ENCODE results near the gene HECW1.

DNA sequence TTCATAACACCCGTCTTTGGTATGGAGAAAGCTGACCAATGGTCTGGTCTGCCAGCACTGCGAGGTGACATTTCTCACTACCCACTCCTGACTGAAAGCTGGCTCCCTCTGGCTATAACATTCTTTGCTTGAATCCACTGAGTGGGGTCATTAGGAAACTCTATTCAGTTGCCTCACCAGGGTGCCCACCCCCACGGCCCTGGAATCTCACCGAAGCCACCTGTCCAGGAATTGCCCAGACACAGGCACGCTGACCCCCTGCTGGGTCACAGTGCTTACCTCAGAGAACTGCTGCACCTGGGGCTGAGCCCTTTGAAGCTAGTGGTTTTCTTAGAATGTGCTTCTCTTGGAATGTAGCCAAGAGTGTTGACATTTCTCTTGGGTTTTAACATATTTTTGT is 28.6 kb downstream of the HECW1 start:
- TF ChIP-seq TAF1 (IDR thresholded peaks at IDR 0.05; ENCODE audit: low read depth, low read length) (no peak), POLR2AphosphoS5 (IDR thresholded peaks at IDR 0.05; ENCODE audit: low read depth, low read length) (no peak), POLR2A (IDR thresholded peaks at IDR 0.05; ENCODE audit: low read depth, low read length) (no peak), POU2F2 (IDR thresholded peaks at IDR 0.05; ENCODE audit: low read depth, low read length) (no peak), SPI1 (IDR thresholded peaks at IDR 0.05; ENCODE audit: low read depth, low read length) (no peak)

Measured in GM12891 (cell line).